Tibial artery (tissue), 4 donors: ENCODE measurements around the gene BTRC.

Source experiments
- DNase-seq, 2 donors: peaks; one replicate each; pipeline ENCODE4 v3.0.0-alpha.2; 2019
- H3K27ac ChIP-seq, 2 donors: fragments of 200-600 bp; sonication (generic) in 1 of 2; 1 replicate in 1 of 2; 2 replicates in 1 of 2; pipeline ENCODE4 v1.5.1; 2018 to 2019; ENCODE audit warnings: mild to moderate bottlenecking in 1 of 2
- H3K27me3 ChIP-seq, 2 donors: fragments of 200-600 bp; sonication (generic) in 1 of 2; one replicate each; pipeline versions ENCODE4 v1.5.1 to v1.6.0; 2016 to 2019
- H3K36me3 ChIP-seq, 3 donors: fragments of 200-600 bp; sonication (generic) in 2 of 3; one replicate each; pipeline ENCODE4 v1.5.1; 2016 to 2019; ENCODE audit warnings: mild to moderate bottlenecking in 2 of 3
- H3K4me1 ChIP-seq, 4 donors: fragments of 200-600 bp; sonication (generic) in 2 of 4; 1 replicate in 3 of 4; 2 replicates in 1 of 4; pipeline ENCODE4 v1.5.1; 2016 to 2019
- H3K4me3 ChIP-seq, 2 donors: fragments of 200-600 bp; sonication (generic) in 1 of 2; 1 replicate in 1 of 2; 2 replicates in 1 of 2; pipeline ENCODE4 v1.5.1; 2018 to 2019; ENCODE audit warnings: mild to moderate bottlenecking in 2 of 2
- H3K9me3 ChIP-seq, 3 donors: fragments of 200-600 bp; sonication (generic) in 1 of 3; one replicate each; pipeline ENCODE4 v1.5.1; 2016 to 2019
- intact Hi-C: fragments of 100-400 bp; cut with DNase I; formaldehyde crosslinking; loops from one replicate; pipeline ENCODE4 v1.15.0; 2023; ENCODE audit warnings: low total_unique reads
- TF ChIP-seq, protein P1 (sequence below), 2 experiments: fragments of 200-600 bp in 1 of 2; fragments of 450-650 bp in 1 of 2; IDR thresholded peaks; one replicate each; pipeline ENCODE4 v1.5.1; 2017 to 2019; ENCODE audit warnings: antibody characterized with exemption in 2 of 2, mild to moderate bottlenecking in 1 of 2, moderate library complexity in 1 of 2

Gene BTRC

DNA sequence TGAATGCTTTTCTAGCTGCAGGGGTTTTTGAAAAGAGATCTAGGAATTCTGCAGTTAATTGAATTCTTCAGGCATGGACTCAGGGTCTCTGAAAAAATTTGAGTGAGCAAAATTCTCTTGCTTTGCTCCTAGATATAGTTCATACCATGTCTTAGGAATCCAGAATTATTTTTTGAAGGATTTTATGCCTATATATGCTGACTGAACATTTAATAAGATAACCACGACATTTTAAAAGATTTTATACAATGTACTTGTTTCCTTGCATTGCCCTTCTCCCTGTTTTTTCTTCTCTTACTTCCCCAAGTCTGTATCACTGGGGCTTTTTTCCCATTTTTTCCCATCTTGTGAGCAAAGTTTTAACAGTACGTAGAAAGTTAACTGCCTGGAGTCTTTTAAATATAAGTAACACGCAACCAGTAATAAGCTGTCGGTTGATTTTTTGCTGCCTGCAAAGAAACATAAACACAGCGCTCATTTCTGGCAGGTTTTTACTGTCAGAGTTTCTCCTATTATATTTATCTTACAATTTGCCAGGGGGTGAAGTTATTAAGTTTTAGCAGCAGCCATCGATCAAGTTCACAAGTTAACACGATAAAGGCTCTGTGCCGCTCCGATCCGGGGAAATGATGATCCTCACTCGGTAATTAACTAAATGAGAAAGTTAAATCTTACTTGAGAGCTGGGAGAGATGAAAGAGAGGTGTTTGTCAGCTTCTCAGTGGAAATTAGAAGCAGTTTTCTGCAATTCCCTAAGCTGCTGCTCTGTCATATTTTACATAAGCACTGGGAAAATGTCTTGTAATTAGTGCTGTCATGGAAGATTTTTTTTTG is 153.1 kb downstream of the BTRC start:
- Histone ChIP-seq H3K9me3 (no peaks in the 10 kb centered on the region), H3K27me3 (no peaks in the 10 kb centered on the region), H3K4me1 (no peaks in the 10 kb centered on the region), H3K27ac (no peak overlapping the region), H3K36me3 (no peaks in the 10 kb centered on the region), H3K4me3 (no peak overlapping the region)
- intact Hi-C loops: no loop called here
- DNase-seq: no peak
- TF ChIP-seq, protein P1, sequence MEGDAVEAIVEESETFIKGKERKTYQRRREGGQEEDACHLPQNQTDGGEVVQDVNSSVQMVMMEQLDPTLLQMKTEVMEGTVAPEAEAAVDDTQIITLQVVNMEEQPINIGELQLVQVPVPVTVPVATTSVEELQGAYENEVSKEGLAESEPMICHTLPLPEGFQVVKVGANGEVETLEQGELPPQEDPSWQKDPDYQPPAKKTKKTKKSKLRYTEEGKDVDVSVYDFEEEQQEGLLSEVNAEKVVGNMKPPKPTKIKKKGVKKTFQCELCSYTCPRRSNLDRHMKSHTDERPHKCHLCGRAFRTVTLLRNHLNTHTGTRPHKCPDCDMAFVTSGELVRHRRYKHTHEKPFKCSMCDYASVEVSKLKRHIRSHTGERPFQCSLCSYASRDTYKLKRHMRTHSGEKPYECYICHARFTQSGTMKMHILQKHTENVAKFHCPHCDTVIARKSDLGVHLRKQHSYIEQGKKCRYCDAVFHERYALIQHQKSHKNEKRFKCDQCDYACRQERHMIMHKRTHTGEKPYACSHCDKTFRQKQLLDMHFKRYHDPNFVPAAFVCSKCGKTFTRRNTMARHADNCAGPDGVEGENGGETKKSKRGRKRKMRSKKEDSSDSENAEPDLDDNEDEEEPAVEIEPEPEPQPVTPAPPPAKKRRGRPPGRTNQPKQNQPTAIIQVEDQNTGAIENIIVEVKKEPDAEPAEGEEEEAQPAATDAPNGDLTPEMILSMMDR (IDR thresholded peaks at IDR 0.05): no peak

DNA sequence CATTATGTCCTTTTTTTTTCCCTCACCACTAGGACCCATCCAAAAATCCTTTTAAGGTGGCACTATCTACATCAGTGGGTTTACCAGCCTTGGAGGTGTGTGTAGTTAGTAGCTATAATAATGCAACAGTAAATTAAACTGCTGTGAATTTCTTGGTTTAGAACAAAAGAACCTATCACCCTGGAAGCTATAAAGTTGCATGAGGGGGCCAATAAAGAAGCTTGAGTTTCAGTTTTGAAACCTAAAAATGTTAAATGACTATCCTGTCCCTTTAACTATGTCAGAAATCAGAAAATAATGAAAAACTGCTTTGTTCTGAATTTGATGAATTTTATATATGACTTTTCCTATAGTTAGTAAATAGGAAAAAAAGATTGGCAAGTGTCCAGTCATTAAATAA is 153.9 kb downstream of the BTRC start:
- TF ChIP-seq, protein P1 (IDR thresholded peaks at IDR 0.05): no peak
- no peak for DNase-seq
- no peaks in the 10 kb centered on the region for H3K27me3 ChIP-seq
- no peaks in the 10 kb centered on the region for H3K4me1 ChIP-seq
- H3K9me3 ChIP-seq: no peaks in the 10 kb centered on the region
- H3K36me3 ChIP-seq: no peaks in the 10 kb centered on the region
- H3K4me3 ChIP-seq: no peak overlapping the region
- no peak overlapping the region for H3K27ac ChIP-seq
- intact Hi-C loops: no loop called here

DNA sequence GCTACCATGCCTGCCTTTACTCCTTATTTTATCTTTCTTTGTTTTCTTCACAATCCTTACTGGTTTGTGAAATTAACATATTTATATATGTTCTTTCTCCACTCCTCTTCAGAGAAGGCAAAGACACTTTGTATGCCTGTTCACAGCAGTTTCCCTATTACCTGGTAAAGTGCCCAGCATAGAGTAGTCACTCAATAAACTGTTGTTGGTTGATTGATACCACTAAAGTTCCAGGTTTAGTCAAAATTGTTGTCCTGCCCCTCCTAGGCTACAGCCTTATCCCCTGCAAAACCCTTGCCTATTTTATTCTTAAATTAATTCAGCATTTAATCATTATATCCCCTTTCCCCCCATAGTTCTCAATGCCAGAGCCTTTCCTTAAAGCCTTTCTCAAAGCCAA is 158.0 kb downstream of the BTRC start:
- peaks cover 0 to 6% (median 4%) of the 10 kb centered on the region in 3 donors for H3K36me3 ChIP-seq
- TF ChIP-seq, protein P1 (IDR thresholded peaks at IDR 0.05): no peak
- H3K4me1 ChIP-seq: no peaks in the 10 kb centered on the region
- peaks cover 0 to 4% (median 0%) of the 10 kb centered on the region in 3 donors for H3K9me3 ChIP-seq
- H3K4me3 ChIP-seq: no peak overlapping the region
- intact Hi-C loops: no loop called here
- no peak for DNase-seq
- H3K27me3 ChIP-seq: no peaks in the 10 kb centered on the region
- no peak overlapping the region for H3K27ac ChIP-seq

DNA sequence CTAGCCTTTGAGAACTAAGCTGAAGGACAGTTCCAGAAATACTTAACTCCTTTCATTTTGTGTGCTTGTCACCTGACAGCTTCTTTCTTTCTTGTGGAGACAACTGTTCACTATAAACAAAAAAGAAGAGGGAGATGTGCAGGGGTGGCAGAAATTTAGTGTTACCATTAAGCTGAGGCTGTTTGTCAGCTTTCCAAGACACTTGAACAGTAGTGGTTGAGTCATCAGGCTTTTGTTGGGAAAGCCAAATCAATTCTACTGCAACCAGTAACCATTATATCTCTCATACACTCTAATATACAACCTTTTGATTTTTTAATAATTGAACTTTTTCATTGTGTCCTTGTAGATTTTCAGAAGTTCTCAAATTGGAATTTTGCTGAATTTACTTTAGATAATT is 158.8 kb downstream of the BTRC start:
- intact Hi-C loops: no loop called here
- Histone ChIP-seq H3K4me3 (no peak overlapping the region), H3K27ac (no peak overlapping the region), H3K36me3 (peaks cover 0 to 6% (median 4%) of the 10 kb centered on the region in 3 donors), H3K27me3 (no peaks in the 10 kb centered on the region), H3K9me3 (peaks cover 0 to 4% (median 0%) of the 10 kb centered on the region in 3 donors), H3K4me1 (no peaks in the 10 kb centered on the region)
- no peak for DNase-seq
- TF ChIP-seq, protein P1 (IDR thresholded peaks at IDR 0.05): no peak

DNA sequence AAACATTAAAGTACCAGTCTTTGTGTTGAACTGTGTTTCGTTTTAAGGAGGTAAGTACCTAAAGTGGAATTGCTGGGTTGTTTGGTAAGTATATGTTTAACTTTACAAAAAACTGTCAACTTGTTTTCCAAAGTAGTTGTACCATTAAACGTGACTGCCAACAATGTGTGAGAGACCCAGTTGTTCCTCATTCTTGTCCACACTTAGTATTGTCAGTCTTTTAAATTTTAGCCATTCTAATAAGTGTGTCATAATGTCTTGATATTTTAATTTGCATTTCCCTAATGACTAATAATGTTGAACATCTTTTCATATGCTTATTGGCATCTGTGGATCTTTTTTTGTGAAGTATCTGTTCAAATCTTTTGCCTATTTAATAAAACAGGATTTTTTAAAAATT is 159.8 kb downstream of the BTRC start:
- H3K4me1 ChIP-seq: no peaks in the 10 kb centered on the region
- TF ChIP-seq, protein P1 (IDR thresholded peaks at IDR 0.05): no peak
- peaks cover 0 to 4% (median 0%) of the 10 kb centered on the region in 3 donors for H3K9me3 ChIP-seq
- intact Hi-C loops: no loop called here
- no peak overlapping the region for H3K27ac ChIP-seq
- DNase-seq: no peak
- no peak overlapping the region for H3K4me3 ChIP-seq
- peaks cover 0 to 6% (median 4%) of the 10 kb centered on the region in 3 donors for H3K36me3 ChIP-seq
- H3K27me3 ChIP-seq: no peaks in the 10 kb centered on the region
